ENCODE data around the gene PKDREJ.

DNA sequence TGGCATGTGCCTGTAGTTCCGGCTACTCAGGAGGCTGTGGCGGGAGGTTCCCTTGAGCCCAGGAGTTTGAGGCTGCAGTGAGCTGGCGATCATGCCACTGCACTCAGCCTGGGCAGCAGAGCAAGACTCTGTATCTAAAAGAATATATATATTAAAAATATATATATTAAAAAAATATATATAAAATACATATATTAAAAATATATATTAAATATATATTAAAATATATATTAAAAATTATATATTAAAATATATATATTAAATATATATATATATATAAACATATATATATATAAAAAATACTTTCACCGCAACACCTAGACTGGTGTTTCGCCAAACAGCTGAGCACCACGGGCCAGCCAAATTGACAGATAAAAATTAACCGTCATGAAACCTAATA lies 13.4 kb upstream of the PKDREJ start:
- TF ChIP-seq, protein P1, sequence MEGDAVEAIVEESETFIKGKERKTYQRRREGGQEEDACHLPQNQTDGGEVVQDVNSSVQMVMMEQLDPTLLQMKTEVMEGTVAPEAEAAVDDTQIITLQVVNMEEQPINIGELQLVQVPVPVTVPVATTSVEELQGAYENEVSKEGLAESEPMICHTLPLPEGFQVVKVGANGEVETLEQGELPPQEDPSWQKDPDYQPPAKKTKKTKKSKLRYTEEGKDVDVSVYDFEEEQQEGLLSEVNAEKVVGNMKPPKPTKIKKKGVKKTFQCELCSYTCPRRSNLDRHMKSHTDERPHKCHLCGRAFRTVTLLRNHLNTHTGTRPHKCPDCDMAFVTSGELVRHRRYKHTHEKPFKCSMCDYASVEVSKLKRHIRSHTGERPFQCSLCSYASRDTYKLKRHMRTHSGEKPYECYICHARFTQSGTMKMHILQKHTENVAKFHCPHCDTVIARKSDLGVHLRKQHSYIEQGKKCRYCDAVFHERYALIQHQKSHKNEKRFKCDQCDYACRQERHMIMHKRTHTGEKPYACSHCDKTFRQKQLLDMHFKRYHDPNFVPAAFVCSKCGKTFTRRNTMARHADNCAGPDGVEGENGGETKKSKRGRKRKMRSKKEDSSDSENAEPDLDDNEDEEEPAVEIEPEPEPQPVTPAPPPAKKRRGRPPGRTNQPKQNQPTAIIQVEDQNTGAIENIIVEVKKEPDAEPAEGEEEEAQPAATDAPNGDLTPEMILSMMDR (IDR thresholded peaks at IDR 0.05): no peak
- no peak for TF ChIP-seq EP300 (IDR thresholded peaks at IDR 0.05)
- TF ChIP-seq POLR2A (IDR thresholded peaks at IDR 0.05): no peak
